Left renal pelvis (tissue), 4 donors: ENCODE results near the gene HDAC8. TPM values are rescaled to one million over a fixed set of nuclear protein-coding genes. Genes with fewer than 3 reads are reported as not detected.
"Not testable (repeated sequence)": the region's sequence is repeated elsewhere in the genome, so short reads cannot be mapped to it uniquely, and the experiment has no call there.

Experiments
- DNase-seq, 4 donors: peaks; one replicate each; pipeline ENCODE4 v3.0.0-alpha.2; 2013; ENCODE audit warnings: low read depth in 4 of 4, low spot score in 3 of 4
- polyA plus RNA-seq, 4 donors: library from polyadenylated mRNA; unstranded; fragments of 120-200 nt; gene quantifications; one replicate each; pipeline ENCODE4 v1.2.1, GENCODE V29; 2013; ENCODE audit not compliant: insufficient read length in 4 of 4

Gene HDAC8
- polyA plus RNA-seq, 4 donors = 28.1 to 40.1 (median 33.4) TPM

- no peak for DNase-seq
Observed at GRCh38 chrX:72466493-72466892, 106.2 kb downstream of the HDAC8 start.

- no peak for DNase-seq
Observed at GRCh38 chrX:72465889-72466288, 106.8 kb downstream of the HDAC8 start.

- DNase-seq = no peak
Observed at GRCh38 chrX:72461766-72462165, 110.9 kb downstream of the HDAC8 start.

GRCh38 chrX:72461288-72461687, 111.4 kb downstream of the HDAC8 start:
- no peak for DNase-seq

- no peak for DNase-seq
Observed at GRCh38 chrX:72460715-72461114, 111.9 kb downstream of the HDAC8 start.

- not testable (repeated sequence) for DNase-seq
Observed at GRCh38 chrX:72449034-72449433, 123.6 kb downstream of the HDAC8 start.

GRCh38 chrX:72440764-72441163, 131.9 kb downstream of the HDAC8 start:
- not testable (repeated sequence) for DNase-seq

GRCh38 chrX:72436010-72436409, 136.6 kb downstream of the HDAC8 start:
- no peak for DNase-seq

- no peak for DNase-seq
Observed at GRCh38 chrX:72430405-72430968, 142.2 kb downstream of the HDAC8 start.

- no peak for DNase-seq
Observed at GRCh38 chrX:72421797-72422196, 150.8 kb downstream of the HDAC8 start.

- DNase-seq = no peak
Observed at GRCh38 chrX:72409993-72410392, 162.7 kb downstream of the HDAC8 start.

GRCh38 chrX:72408885-72409284, 163.8 kb downstream of the HDAC8 start:
- DNase-seq = no peak

GRCh38 chrX:72405136-72405535, 167.5 kb downstream of the HDAC8 start:
- not testable (repeated sequence) for DNase-seq

GRCh38 chrX:72402614-72403013, 170.0 kb downstream of the HDAC8 start:
- no peak for DNase-seq

- no peak for DNase-seq
Observed at GRCh38 chrX:72399816-72400215, 172.8 kb downstream of the HDAC8 start.

GRCh38 chrX:72396117-72396516, 176.5 kb downstream of the HDAC8 start:
- DNase-seq = no peak

- no peak for DNase-seq
Observed at GRCh38 chrX:72395237-72395636, 177.4 kb downstream of the HDAC8 start.

- no peak for DNase-seq
Observed at GRCh38 chrX:72394518-72395170, 178.0 kb downstream of the HDAC8 start.

GRCh38 chrX:72393836-72394517, 178.7 kb downstream of the HDAC8 start:
- no peak for DNase-seq

GRCh38 chrX:72392816-72393800, 179.5 kb downstream of the HDAC8 start:
- no peak for DNase-seq

- no peak for DNase-seq
Observed at GRCh38 chrX:72392042-72392441, 180.6 kb downstream of the HDAC8 start.
